GM19099 (cell line): Measurements from ENCODE around the gene TMEM266.

Experiments
- POLR2A ChIP-seq: IDR thresholded peaks from 3 replicates; pipeline ENCODE4 v1.6.1; 2011; ENCODE audit warnings: low read depth; ENCODE audit not compliant: insufficient read length; ENCODE audit errors: extremely low read depth

The TMEM266 gene

GRCh38 chr15:76161153-76162035, 101.6 kb downstream of the TMEM266 start:
- no peak for TF ChIP-seq POLR2A

- TF ChIP-seq POLR2A, result no peak
Measured at GRCh38 chr15:76162036-76162398, 102.2 kb downstream of the TMEM266 start.

GRCh38 chr15:76162784-76163456, 103.1 kb downstream of the TMEM266 start:
- TF ChIP-seq POLR2A, result no peak

- TF ChIP-seq POLR2A, result no peak
Measured at GRCh38 chr15:76163457-76164295, 103.9 kb downstream of the TMEM266 start.

GRCh38 chr15:76164602-76165001, 104.8 kb downstream of the TMEM266 start:
- no peak for TF ChIP-seq POLR2A

GRCh38 chr15:76165951-76166350, 106.2 kb downstream of the TMEM266 start:
- TF ChIP-seq POLR2A, result no peak

- no peak for TF ChIP-seq POLR2A
Measured at GRCh38 chr15:76168237-76168984, 108.6 kb downstream of the TMEM266 start.

- no peak for TF ChIP-seq POLR2A
Measured at GRCh38 chr15:76169018-76169417, 109.2 kb downstream of the TMEM266 start.

GRCh38 chr15:76169911-76170800, 110.4 kb downstream of the TMEM266 start:
- no peak for TF ChIP-seq POLR2A

- TF ChIP-seq POLR2A, result no peak
Measured at GRCh38 chr15:76172782-76173181, 113.0 kb downstream of the TMEM266 start.

GRCh38 chr15:76173317-76173834, 113.6 kb downstream of the TMEM266 start:
- no peak for TF ChIP-seq POLR2A

- TF ChIP-seq POLR2A, result no peak
Measured at GRCh38 chr15:76174654-76175053, 114.9 kb downstream of the TMEM266 start.

- TF ChIP-seq POLR2A, result no peak
Measured at GRCh38 chr15:76175442-76175841, 115.7 kb downstream of the TMEM266 start.

GRCh38 chr15:76176059-76176458, 116.3 kb downstream of the TMEM266 start:
- TF ChIP-seq POLR2A, result no peak

- TF ChIP-seq POLR2A, result no peak
Measured at GRCh38 chr15:76176487-76177085, 116.8 kb downstream of the TMEM266 start.
